Measurements from ENCODE around the gene FGR. TPM values are rescaled to one million over a fixed set of nuclear protein-coding genes. Genes with fewer than 3 reads are reported as not detected.

The FGR gene
- total and polyA plus RNA-seq, 2 of the 13 experiments (the other 11 are each of a cell fraction or from before 2014, with no cell fraction given), result not detected

DNA sequence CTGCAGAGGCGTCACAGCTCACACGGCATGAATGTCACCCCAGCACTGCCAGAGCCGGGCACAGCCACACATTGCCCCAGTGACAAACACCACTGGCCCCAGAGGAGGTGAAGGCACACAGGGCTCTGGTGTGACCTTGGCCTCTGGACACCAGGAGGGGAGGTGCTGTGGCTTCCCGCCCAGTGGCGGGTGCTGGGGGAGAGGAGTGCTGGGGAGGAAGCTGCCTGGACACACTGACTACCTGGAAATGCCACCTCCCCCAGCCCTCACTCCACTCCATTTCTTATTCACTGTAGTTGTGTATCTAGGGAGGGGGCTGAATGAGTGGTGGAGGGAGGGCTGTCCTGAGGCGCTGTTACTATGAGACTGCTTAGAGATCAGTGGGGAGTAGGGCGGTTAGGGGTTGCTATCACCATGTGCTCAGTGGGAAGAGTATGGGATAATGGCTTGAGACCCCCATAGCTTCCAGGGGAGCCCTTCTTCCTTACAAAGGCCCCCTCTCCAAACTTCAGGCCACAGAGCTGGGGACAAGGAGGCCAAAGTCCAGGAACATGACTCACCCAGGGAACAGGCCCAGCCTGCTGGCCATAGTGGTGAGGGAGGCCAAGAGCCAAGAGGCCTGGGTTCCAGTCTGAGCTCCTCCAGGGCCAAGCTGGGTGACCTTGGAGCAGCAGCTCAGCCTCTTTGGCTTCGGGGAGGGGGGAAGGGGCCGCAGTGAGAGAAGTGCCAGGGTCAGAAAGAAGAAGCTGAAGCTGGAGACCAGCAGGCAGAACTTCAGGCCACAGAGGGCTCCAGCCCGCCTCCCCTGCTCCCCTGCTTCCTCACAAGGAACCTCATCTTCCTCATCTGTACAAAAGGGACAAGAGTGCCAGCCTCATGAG, 71.2 kb downstream of the FGR start (continued):
- TF ChIP-seq TARDBP (CRISPR knock-in tag; IDR thresholded peaks at IDR 0.05) (peak; percentile 85; the same call in 1 of the 2 replicates), TCF7L2 (IDR thresholded peaks at IDR 0.05; ENCODE audit: low read depth, low read length) (no peak), RFX3 (CRISPR knock-in tag; IDR thresholded peaks at IDR 0.05) (no peak), ZNF263 (CRISPR knock-in tag; IDR thresholded peaks at IDR 0.05) (peak; percentile 94), RNF2 (conservative IDR thresholded peaks at IDR 0.05; ENCODE audit: low read depth) (0 out of 2 replicates have a peak, but pooled peaks have one; percentile 23), MLLT10 (CRISPR knock-in tag; IDR thresholded peaks at IDR 0.05) (no peak), ZNF724P (CRISPR knock-in tag; IDR thresholded peaks at IDR 0.05; ENCODE audit: borderline replicate concordance) (no peak), TBX2 (CRISPR knock-in tag; IDR thresholded peaks at IDR 0.05; ENCODE audit: borderline replicate concordance) (peak; percentile 96), ZNF230 (CRISPR knock-in tag; IDR thresholded peaks at IDR 0.05) (no peak), ARNT2 (CRISPR knock-in tag; IDR thresholded peaks at IDR 0.05; ENCODE audit: low read depth) (no peak; the same call in 1 of the 2 replicates), FOXA3 (CRISPR knock-in tag; IDR thresholded peaks at IDR 0.05) (peak; percentile 78), RCOR2 (CRISPR knock-in tag; IDR thresholded peaks at IDR 0.05) (peak; percentile 75), ZNF709 (CRISPR knock-in tag; IDR thresholded peaks at IDR 0.05) (no peak), SP5 (CRISPR knock-in tag; IDR thresholded peaks at IDR 0.05; ENCODE audit: borderline replicate concordance, low read depth) (peak; percentile 98), ISX (CRISPR knock-in tag; conservative IDR thresholded peaks at IDR 0.05) (no peak), ZNF678 (CRISPR knock-in tag; IDR thresholded peaks at IDR 0.05) (no peak), MLX (CRISPR knock-in tag; IDR thresholded peaks at IDR 0.05) (peak; percentile 89), ZNF292 (CRISPR knock-in tag; IDR thresholded peaks at IDR 0.05; ENCODE audit: borderline replicate concordance, low read depth) (peak; percentile 98), SMARCE1 (IDR thresholded peaks at IDR 0.05; ENCODE audit: borderline replicate concordance) (no peak), ZNF569 (CRISPR knock-in tag; IDR thresholded peaks at IDR 0.05; ENCODE audit: borderline replicate concordance) (no peak; the same call in 1 of the 2 replicates), FOSL1 (CRISPR knock-in tag; IDR thresholded peaks at IDR 0.05; ENCODE audit: borderline replicate concordance) (peak; percentile 79), ZNF546 (CRISPR knock-in tag; conservative IDR thresholded peaks at IDR 0.05) (no peak), ZNF598 (CRISPR knock-in tag; IDR thresholded peaks at IDR 0.05; ENCODE audit: borderline replicate concordance) (peak; percentile 62; the same call in 1 of the 2 replicates), FOXM1 (CRISPR knock-in tag; IDR thresholded peaks at IDR 0.05) (no peak)
- TF ChIP-seq, protein P1, sequence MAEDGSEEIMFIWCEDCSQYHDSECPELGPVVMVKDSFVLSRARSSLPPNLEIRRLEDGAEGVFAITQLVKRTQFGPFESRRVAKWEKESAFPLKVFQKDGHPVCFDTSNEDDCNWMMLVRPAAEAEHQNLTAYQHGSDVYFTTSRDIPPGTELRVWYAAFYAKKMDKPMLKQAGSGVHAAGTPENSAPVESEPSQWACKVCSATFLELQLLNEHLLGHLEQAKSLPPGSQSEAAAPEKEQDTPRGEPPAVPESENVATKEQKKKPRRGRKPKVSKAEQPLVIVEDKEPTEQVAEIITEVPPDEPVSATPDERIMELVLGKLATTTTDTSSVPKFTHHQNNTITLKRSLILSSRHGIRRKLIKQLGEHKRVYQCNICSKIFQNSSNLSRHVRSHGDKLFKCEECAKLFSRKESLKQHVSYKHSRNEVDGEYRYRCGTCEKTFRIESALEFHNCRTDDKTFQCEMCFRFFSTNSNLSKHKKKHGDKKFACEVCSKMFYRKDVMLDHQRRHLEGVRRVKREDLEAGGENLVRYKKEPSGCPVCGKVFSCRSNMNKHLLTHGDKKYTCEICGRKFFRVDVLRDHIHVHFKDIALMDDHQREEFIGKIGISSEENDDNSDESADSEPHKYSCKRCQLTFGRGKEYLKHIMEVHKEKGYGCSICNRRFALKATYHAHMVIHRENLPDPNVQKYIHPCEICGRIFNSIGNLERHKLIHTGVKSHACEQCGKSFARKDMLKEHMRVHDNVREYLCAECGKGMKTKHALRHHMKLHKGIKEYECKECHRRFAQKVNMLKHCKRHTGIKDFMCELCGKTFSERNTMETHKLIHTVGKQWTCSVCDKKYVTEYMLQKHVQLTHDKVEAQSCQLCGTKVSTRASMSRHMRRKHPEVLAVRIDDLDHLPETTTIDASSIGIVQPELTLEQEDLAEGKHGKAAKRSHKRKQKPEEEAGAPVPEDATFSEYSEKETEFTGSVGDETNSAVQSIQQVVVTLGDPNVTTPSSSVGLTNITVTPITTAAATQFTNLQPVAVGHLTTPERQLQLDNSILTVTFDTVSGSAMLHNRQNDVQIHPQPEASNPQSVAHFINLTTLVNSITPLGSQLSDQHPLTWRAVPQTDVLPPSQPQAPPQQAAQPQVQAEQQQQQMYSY (CRISPR knock-in tag; IDR thresholded peaks at IDR 0.05), result peak; percentile 94
- TF ChIP-seq, protein P2, sequence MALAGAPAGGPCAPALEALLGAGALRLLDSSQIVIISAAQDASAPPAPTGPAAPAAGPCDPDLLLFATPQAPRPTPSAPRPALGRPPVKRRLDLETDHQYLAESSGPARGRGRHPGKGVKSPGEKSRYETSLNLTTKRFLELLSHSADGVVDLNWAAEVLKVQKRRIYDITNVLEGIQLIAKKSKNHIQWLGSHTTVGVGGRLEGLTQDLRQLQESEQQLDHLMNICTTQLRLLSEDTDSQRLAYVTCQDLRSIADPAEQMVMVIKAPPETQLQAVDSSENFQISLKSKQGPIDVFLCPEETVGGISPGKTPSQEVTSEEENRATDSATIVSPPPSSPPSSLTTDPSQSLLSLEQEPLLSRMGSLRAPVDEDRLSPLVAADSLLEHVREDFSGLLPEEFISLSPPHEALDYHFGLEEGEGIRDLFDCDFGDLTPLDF (CRISPR knock-in tag; IDR thresholded peaks at IDR 0.05), result peak; percentile 92
